Myocyte (in vitro differentiated cells): ENCODE measurements around the gene ACTBL2. TPM values are rescaled to one million over a fixed set of nuclear protein-coding genes. Genes with fewer than 3 reads are reported as not detected.
A peak's percentile ranks its signal among the peaks of the same experiment; 100 is the strongest.

ENCODE experiments used
- DNase-seq: peaks from one replicate; pipeline ENCODE4 v3.0.0-alpha.2; 2012; ENCODE audit warnings: low read depth
- total RNA-seq: library from RNA; depleted of rRNA; stranded (reverse); fragments of >200 nt; gene quantifications from 2 replicates; pipeline ENCODE4 v1.2.3, GENCODE V29; 2014

Gene ACTBL2
- total RNA-seq, 1 donor from 2014 or later = not detected

GRCh38 chr5:57450991-57451876 is 31.4 kb downstream of the ACTBL2 start:
- no peak for DNase-seq

- no peak for DNase-seq
Observed at GRCh38 chr5:57448751-57449150, 33.9 kb downstream of the ACTBL2 start.

DNA sequence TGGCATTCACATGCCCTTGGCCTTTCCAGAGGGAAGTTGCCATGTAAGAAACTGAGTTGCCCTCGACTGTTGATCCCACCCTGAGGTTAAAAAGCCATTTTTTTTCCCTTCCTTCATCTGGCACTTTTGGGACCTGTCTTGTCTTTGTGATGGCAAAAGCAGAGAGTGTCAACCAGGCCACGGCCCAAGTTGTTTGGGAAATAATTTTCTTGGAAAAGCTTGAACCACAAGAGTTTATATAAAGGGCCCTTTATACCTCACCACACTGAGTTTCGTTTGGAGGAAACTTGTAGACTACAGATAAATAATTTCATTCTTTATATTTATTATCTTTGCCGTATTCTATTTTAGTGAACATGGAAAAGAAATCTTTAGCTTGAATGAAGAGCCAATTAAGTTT is 34.3 kb downstream of the ACTBL2 start:
- DNase-seq = no peak

DNA sequence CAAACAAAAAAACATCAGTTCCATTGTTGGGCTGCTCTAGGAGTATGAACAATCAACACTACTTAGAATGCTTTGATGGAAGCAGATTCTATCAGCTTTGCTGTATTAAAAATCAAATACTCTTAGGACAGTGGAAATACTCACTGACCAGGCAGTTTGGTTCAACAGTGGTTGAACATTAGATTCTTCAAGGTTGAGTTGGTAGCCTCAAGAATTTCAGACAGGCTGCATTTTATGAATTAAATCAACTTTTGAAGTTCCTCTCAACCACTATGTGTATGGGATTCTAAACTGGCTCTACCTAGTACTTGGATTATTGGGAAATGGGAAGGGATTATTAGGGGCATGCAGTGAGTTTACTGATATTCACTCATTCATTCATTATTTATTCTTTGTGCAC is 35.0 kb downstream of the ACTBL2 start:
- DNase-seq = no peak

- no peak for DNase-seq
Observed at GRCh38 chr5:57446966-57447365, 35.6 kb downstream of the ACTBL2 start.

DNA sequence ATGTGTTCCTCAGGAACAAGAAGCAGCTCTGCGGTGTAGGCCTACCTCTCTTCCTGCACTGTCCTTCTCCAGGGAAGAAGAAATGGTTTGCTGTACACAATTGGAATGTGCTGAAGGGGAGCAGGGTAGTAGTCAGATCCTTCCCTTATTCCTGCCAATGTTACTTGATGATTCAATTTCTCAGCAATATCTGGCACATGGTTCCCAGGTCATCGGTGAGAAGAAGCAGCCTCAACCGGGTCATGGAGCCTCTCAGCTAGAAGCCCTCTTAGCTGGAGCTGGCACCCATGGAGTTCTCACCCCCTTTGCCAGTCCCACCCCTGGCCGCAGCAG is 36.9 kb downstream of the ACTBL2 start:
- no peak for DNase-seq

- DNase-seq = no peak
Observed at GRCh38 chr5:57445006-57445704, 37.5 kb downstream of the ACTBL2 start.

DNA sequence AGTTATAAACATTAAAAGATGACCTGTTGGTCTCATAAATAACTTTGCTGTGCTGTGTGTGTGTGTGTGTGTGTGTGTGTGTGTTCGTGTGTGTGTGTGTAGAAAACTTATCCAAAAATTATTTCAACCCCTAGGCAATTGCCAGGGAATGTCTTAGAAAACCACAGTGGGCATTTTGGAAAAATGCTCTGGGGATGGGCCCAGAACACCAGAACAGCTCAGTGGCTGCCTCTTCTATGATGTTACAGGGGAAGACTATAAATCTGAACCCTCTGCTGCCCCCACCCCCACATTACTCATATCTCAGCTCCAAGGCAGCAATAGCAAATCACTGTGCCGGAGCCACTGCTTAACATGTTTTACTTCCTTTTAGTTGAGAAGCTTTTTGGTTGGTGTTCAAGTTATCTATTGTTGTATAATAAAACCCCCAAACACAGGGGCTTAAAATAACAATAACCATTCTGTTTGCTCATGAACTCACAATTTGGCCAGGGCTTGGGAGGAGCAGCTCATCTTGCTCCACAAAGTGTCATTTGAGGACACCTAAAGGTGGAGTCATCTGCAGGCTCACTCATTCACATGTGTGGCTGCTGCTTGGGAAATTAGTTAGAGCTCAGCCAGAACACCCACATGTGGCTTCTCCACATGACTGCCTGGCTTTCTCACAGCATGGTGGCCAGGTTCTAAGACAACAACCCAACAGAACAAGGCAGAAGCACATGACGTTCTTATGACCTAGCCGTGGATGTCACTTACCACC is 40.4 kb downstream of the ACTBL2 start:
- DNase-seq = peak; percentile 76

- DNase-seq = peak; percentile 65
Observed at GRCh38 chr5:57441557-57441956, 41.1 kb downstream of the ACTBL2 start.

DNA sequence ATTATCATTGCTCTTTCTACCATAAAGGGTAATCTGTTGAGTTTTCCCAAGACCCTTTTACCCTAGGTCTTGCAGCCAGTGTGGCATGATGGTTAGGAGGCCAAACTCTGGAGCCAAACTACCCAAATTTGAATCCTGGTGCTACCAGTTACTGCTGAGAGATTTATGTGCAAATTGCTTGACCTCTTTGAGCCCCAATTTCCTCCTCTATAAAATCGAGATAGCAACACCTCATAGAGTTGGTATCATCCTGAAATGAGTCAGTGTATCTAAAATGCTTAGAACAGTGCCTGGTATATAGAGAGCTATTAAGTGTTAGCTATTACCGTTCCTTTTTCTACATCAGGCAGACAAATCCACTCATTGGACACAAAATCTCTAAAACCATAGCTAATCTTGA is 43.0 kb downstream of the ACTBL2 start:
- DNase-seq = no peak

DNA sequence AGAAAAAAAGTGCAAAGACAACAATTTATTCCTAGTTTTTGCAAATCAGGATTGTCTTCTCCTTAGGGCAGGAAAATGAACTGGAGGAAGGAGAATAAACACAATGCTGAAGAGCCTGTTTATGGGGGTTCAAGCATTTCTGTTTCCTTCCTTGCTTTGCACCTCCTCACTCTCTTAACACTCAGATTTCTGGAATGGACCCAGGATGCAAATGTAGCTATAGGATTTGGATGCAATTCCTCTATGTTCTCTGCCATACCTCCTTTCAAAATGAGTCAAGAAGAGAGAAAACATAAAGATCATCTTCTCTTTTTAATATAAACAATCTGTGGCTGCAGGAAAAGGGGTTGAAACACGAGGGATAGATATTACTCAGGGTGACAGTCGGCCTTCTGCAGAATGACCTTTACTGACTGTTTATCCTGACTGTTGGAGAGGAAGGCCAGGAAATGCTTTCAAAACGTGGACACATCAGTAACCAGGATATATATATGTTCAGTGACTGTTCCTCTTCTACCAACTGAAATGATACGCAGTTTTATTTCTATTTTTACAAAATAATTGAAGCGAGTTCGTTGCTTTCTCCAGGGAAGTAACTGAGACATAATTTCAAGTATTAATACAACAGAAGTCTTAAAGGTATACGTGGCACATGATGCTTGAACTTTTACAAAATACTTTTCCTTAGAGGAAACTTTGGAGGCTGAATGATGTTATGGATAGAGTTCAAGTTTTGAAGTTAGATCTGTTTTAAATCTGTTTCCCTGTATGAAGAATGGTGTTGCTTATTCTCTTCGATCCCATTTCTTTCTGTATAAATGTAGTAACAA is 44.4 kb downstream of the ACTBL2 start:
- DNase-seq = no peak

- DNase-seq = no peak
Observed at GRCh38 chr5:57436586-57436985, 46.0 kb downstream of the ACTBL2 start.

DNA sequence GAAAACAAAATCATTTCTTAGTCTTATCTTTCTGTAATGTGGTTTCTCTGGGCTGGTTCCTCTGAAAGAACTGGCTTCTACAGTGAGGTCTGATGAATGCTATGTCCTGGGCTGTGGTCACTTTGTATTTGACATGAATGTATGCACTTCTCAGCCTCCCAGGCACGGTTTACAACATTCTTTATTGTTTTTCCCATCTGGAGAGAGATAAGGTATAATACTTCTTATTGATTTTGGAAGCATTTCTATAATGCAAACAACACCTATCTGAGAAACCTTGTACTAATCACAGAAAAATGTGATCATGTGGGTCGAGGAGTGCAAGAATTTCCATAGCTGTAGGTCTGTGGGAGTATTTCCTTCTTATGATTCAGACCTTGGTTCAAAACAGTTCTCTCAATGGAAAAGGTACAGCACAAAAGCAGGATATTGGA is 46.9 kb downstream of the ACTBL2 start:
- no peak for DNase-seq

DNA sequence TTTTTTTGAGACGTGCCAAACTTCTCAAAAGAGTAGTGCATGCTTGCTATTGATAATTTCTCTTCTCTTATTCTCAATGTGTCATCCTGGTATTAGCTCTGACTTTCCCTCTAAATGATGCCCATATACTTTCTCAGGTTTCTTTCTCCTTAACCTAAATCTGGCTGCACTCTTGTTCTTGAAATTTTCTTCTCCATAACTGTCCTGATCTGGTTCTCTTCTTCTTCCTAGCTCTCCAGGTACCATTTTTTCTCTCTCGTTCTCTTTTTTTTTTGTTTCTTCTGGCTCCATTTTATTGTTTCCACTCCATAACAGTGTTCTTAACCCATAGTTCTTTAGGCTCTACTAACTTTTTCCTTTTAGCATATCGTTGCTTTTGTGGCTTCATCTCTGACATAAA is 47.9 kb downstream of the ACTBL2 start:
- DNase-seq = no peak

DNA sequence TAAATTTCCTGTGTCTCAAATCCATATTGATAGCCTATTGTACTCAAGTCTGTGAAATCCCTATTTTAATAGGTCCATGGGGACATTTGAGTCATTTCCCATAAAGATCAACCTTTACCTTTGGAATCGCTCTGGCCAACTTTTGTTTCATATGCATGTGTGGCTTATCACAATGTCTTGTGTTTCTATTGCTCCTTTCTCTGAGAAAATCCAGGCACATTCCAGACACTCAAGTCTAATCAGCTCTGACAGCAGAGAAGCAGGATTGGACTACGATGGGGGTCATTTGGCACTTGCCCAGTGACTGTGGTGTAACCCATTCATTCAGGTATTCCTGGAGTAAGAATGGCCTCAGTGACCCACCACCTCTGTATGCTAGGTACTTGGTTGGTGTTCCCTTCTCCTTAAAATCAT is 48.4 kb downstream of the ACTBL2 start:
- DNase-seq = no peak

- DNase-seq = no peak
Observed at GRCh38 chr5:57432876-57433275, 49.7 kb downstream of the ACTBL2 start.

DNA sequence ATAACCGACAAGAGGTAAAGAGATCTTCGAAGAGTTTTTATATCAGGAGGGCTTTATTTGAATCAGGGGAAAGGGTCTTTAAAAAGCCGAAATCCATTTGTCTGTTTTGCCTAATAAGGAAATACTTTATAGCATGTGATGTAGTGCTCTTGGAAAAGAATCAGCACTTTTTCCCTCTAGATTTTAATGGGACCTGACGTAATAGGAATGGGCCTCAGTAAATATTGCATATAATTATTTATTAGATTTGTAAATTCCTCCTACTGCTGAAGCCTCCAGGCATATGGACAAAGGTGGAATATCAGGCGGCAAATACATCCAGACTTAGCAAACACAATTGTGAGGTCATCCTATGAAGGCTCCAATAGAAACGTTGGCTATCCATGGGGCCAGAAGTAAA is 50.9 kb downstream of the ACTBL2 start:
- DNase-seq = no peak
